Urothelium cell line (cell line): ENCODE data around the gene RASL11A.
"Not testable (repeated sequence)": the region's sequence is repeated elsewhere in the genome, so short reads cannot be mapped to it uniquely, and the experiment has no call there.

Experiments
- DNase-seq: peaks from one replicate; pipeline ENCODE4 v3.0.0; 2011; ENCODE audit warnings: low spot score, mixed read lengths
- FAIRE-seq: peaks from 2 replicates; lab custom pipeline; 2011; peaks lifted over from hg19 to GRCh38; lab: Jason Lieb, UNC

The RASL11A gene

GRCh38 chr13:27266917-27267316, 3.7 kb upstream of the RASL11A start:
- no peak for DNase-seq
- FAIRE-seq = no peak

DNA sequence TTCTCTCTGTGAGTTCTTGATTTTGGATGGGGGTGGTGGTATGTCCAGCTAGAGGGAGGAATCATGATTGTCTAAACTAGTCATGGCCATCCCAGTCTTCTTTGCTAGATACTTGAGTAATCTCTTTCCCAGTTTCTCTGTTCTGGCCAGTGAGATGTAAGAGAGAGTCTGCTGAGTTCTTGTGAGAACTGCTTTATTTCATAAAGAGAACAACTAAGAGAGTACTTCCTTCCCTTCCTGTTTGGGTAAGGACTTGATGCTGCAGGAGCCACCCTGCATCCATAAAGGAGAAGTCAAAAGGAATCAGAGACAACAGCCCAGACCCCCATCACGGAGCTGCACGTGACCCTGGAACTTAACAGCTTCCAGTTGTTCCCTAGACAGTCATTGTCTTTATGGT, 3.0 kb upstream of the RASL11A start:
- FAIRE-seq = no peak
- DNase-seq = no peak

DNA sequence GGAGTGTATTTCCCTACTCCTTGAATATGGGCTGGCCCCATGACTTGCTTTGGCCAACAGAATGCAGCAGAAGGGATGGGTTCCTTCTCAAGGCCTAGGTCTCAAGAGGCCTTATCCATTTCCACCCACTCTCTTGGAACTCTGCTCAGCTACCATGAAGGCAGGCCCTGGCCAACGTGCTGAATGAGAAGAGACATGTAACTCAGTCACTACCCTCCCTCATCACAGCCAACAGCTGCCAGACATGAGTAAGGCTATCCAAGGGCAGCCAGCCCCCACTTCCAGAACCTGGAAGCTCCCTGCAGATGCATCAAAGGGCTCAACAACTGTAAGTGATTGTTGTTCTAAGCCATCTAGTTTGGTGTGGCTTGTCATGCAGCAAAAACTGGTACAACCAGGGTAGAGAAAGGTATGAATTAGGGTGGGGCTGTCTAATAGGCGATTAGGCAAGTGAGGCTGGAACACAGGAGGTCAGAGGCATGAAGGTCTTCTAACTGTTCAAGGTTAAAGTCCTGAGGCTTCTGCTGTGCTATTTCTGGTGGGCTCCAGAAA, 1.4 kb upstream of the RASL11A start:
- DNase-seq (no peak), FAIRE-seq (no peak)

- no peak for DNase-seq
- FAIRE-seq = no peak
Measured at GRCh38 chr13:27271570-27272096, 1.0 kb downstream of the RASL11A start.

- FAIRE-seq = no peak
- DNase-seq = no peak
Measured at GRCh38 chr13:27273658-27274425, 3.2 kb downstream of the RASL11A start.

- DNase-seq = no peak
- no peak for FAIRE-seq
Measured at GRCh38 chr13:27274631-27275030, 4.0 kb downstream of the RASL11A start.

- FAIRE-seq (no peak), DNase-seq (no peak)
Measured at GRCh38 chr13:27276188-27276587, 5.6 kb downstream of the RASL11A start.

DNA sequence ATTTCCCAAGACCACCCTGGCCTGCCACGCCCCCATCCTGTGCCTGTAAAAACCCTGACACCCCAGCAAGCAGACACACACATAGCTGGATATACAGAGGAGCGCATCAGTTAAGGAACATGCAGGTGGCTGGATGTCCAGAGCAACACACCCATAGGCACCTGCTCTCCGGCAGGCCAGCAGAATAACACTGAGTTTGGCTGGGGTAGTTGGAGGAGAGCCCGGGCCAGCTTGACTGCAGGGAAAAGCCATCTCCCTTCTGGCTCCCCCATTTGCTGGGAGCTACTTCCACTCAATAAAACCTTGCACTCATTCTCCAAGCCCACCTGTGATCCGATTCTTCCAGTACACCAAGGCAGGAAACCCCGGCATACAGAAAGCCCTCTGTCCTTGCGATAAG, 8.9 kb downstream of the RASL11A start:
- DNase-seq = no peak
- no peak for FAIRE-seq

DNA sequence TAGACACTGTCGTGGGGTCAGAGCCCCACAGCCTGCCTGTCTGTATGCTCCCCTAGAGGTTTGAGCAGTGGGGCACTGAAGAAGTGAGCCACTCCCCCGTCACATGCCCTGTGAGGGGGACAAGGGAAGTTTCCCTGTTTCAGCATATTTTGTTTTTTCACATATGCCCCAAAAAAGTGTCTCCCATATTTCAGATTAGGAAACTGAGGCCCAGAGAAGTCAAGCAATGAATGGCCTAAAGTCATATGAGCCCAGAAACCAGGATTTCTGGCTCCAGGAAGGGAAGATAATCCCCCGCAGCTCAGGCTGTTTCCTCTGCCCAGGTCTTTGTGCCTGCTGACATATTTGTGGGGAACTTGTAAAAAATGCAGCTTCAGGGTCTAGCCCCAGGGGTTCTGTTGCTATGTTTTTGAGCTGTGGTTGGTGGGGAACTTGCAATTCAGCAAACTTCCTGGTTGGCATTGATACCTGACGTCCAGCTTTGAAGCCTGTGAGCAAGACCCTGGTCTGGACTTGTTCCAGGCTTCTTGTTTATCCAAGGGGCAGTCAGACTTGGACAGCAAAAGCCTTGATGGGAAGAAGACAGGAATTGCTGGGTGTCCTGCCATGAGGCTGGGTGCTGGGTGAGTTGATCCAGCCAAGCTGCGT, 9.5 kb downstream of the RASL11A start:
- FAIRE-seq (no peak), DNase-seq (no peak)

- FAIRE-seq = no peak
- no peak for DNase-seq
Measured at GRCh38 chr13:27280841-27281240, 10.2 kb downstream of the RASL11A start.

- FAIRE-seq (no peak), DNase-seq (no peak)
Measured at GRCh38 chr13:27281420-27281819, 10.8 kb downstream of the RASL11A start.

DNA sequence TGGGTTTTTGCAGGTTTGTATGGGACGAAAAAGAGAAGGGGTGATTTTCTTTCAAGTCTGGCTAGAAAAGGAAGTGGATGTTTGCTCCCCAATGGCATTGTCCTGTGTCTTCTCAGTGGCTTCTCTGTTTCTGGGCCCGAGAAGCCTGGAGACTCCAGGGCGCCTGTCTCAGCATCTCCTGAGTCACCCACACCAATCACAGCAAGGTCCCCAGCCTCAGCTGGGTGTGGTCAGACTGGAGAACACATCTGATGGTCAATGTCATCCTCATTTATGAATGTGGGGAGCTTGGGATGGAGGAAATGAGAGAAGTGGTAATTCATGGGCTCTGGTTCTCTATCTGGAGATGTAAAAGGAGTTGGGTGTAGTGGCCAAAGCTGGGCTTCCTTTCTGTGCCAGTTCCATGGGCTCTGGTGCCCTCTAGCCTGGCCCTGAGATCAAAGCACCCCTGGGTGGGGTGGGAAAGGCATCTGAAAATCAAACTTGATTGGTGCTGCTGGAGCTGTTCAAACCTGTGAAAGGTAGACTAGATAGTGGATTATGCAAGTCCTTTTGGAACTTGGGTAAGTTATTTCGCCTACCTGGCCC, 13.4 kb downstream of the RASL11A start:
- no peak for DNase-seq
- FAIRE-seq = no peak

DNA sequence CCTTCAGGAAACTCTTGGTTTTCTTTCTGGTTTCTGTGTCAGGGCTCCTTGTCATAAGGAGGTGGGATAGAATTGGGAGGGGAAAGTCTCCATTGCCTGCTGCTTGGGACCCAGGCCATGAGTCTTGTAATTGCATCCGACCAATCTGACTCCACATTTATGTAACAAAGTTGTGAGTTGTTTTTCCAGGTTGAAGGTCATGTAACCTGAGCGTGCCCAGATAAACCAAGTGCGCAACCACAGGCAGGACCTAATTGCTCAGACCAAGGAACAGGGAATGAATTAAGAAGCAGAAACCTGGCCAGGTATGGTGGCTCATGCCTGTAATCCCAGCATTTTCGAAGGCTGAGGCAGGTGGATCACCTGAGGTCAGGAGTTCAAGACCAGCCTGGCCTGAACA, 17.8 kb downstream of the RASL11A start:
- FAIRE-seq (no peak), DNase-seq (no peak)

- FAIRE-seq = no peak
- DNase-seq = no peak
Measured at GRCh38 chr13:27289011-27289665, 18.5 kb downstream of the RASL11A start.

DNA sequence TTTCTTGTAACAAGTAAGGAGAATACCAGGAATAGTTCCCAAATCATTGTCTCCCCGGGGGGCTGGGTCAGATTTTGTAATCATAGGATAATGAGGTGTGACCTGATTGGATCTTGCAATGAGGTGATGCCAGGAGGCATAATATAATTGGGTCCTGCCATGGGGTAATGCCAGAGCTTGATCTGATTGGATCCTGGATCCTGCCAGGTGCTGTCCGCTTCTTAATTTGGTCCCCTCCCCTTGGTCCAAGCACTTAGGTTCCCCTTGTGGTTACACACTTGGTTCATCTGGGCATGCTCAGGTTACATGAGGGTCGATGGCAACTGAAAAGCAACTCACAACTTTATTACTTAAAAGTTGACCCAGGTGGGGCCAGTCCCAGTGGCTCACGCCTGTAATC, 20.1 kb downstream of the RASL11A start:
- no peak for DNase-seq
- no peak for FAIRE-seq

DNA sequence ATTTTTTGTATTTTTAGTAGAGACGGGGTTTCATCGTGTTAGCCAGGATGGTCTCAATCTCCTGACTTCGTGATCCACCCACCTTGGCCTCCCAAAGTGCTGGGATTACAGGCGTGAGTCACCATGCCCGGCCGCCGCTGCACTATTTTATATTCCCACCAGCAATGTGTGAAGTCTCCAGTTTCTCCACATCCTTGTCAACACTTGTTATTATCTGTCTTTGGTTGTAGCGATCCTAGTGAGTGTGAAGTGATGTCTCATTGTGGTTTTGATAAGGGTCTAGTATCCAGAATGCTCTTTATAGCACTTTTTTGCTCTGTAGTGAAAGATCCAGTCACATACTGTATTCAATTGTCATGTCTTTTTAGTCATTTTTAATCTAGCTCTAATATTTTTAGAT, 21.3 kb downstream of the RASL11A start:
- not testable (repeated sequence) for FAIRE-seq, DNase-seq

GRCh38 chr13:27293076-27293691, 22.6 kb downstream of the RASL11A start:
- FAIRE-seq = no peak
- no peak for DNase-seq

- no peak for FAIRE-seq
- DNase-seq = no peak
Measured at GRCh38 chr13:27293873-27294515, 23.4 kb downstream of the RASL11A start.

- no peak for FAIRE-seq
Measured at GRCh38 chr13:27295096-27295495, 24.5 kb downstream of the RASL11A start.

GRCh38 chr13:27295660-27296059, 25.0 kb downstream of the RASL11A start:
- no peak for DNase-seq
- no peak for FAIRE-seq

More at GRCh38 chr13:27295096-27295495, 24.5 kb downstream of the RASL11A start:
- DNase-seq = no peak
